GM10266 (cell line): ENCODE results near the gene HSP90AB1.

ENCODE experiments used
- DNase-seq: peaks from one replicate; pipeline ENCODE4 v3.0.0; 2012; ENCODE audit errors: extremely low spot score
- TF ChIP-seq, protein P1 (sequence below): IDR thresholded peaks from 2 replicates; pipeline ENCODE4 v1.5.1; 2012; ENCODE audit warnings: mild to moderate bottlenecking, low read depth; ENCODE audit not compliant: control insufficient read depth, insufficient read depth; ENCODE audit errors: missing control alignments

HSP90AB1 gene

GRCh38 chr6:44298055-44298803 is 51.3 kb downstream of the HSP90AB1 start:
- DNase-seq = no peak
- TF ChIP-seq, protein P1, sequence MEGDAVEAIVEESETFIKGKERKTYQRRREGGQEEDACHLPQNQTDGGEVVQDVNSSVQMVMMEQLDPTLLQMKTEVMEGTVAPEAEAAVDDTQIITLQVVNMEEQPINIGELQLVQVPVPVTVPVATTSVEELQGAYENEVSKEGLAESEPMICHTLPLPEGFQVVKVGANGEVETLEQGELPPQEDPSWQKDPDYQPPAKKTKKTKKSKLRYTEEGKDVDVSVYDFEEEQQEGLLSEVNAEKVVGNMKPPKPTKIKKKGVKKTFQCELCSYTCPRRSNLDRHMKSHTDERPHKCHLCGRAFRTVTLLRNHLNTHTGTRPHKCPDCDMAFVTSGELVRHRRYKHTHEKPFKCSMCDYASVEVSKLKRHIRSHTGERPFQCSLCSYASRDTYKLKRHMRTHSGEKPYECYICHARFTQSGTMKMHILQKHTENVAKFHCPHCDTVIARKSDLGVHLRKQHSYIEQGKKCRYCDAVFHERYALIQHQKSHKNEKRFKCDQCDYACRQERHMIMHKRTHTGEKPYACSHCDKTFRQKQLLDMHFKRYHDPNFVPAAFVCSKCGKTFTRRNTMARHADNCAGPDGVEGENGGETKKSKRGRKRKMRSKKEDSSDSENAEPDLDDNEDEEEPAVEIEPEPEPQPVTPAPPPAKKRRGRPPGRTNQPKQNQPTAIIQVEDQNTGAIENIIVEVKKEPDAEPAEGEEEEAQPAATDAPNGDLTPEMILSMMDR = no peak

DNA sequence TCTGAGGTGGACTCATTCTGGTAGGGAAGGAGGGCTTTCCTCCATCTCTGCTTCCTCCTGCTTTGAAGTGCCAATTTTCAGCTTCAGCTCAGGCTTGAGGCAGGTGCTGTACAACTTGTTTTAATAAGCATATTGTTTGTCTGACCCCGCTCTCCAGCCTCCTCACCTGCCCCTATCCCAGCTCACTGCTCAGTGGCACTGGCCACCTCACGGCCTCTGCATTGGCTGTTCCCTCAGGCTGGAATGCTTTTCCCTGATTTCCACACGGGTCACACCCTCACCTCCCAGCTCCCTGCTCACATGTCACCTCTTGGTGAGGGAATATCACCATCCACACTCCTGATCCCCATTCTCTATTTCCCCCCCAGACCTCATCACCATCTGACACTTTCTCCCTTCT is 52.0 kb downstream of the HSP90AB1 start:
- DNase-seq = no peak
- TF ChIP-seq, protein P1 = no peak

DNA sequence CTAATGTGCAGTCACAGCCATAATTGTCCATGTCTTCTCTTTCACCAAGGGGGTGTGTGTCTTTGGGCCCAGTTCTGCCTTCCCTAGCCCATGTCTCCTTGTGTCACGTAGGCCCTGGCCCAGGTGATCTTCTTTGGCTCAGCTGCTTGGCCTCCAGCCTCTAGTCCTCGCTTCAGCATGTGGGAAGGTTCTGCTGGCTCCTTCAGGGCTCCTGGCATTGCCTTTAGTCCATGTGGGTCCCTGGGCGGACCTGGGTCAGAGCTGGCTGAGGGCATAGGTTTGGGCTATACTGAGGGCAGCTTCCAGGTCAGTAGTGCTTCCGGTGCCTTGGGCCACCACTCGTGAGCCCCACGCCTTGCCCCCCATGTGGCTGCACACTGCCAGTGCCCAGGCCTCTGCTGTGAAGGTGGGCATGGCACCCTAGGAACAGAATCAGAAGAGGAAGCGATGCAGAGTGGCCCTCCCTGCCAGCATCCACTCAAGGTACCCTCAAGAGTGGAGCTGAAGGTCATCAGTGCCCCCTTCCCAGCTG is 53.5 kb downstream of the HSP90AB1 start:
- DNase-seq = no peak
- TF ChIP-seq, protein P1 = no peak

DNA sequence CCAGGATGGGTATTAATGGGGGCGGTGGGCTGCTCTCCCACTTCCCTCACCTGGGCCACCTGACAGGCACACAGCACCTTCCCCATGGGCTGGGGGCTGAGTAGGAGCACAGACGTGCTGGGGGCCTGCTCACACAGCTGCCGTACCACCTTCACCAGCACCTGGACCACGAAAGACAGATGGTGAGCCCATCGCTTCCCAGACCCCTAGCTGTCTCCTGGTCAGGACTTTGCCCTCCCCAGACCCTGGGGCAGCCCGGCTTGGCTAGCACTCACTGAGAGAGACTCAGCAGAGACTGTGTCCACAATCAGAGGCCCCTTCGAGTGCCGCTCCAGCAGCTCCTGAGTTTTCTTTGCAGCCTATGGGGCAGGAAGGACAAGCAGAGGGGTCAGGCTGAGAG is 54.2 kb downstream of the HSP90AB1 start:
- TF ChIP-seq, protein P1 = no peak
- no peak for DNase-seq

GRCh38 chr6:44301782-44302564 is 55.1 kb downstream of the HSP90AB1 start:
- DNase-seq = no peak
- TF ChIP-seq, protein P1 = no peak

DNA sequence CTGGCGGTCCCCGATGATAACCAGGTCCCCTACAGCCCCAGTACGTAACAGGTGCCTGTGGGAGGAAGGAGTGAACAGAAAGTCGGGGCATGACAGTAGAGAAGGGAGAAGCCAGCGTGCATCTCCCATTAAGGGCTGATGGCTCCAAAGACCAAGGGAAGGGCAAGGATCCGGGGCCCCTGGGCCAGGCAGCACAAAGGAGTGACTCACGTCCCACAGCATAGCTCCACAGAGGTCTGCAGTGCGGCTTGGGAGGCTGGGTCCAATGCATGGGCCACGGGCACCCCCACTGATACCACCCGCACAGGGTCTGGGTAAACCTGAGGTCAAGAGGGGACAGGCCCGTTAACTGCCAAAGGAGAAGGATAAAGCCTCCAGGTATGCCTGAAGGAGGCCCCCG is 56.0 kb downstream of the HSP90AB1 start:
- no peak for DNase-seq
- TF ChIP-seq, protein P1 = no peak
